ENCODE measurements around the gene SAMHD1.
A peak's percentile ranks its signal among the peaks of the same experiment; 100 is the strongest.

The SAMHD1 gene

DNA sequence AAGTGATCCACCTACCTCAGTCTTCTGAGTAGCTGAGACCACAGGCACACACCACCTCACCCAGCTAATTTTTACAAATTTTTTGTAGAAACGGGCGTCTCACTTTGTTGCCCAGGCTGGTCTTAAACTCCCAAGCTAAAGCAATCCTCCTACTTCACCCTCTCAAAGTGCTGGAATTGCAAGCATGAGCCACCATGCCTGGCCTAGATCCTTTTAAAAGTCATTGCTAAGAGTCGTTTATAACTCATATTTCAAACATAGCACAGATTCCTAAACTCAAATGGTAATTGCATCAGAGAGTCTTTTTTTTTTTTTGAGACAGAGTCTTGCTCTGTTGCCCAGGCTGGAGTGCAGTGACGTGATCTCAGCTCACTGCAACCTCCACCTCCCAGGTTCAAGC, 7.7 kb upstream of the SAMHD1 start:
- Histone ChIP-seq H3K27me3 (no peaks in the 10 kb centered on the region), H3K27ac (no peak overlapping the region), H3K4me1 (peaks cover 0 to 6% (median 0%) of the 10 kb centered on the region in 4 donors), H3K36me3 (no peaks in the 10 kb centered on the region), H3K4me3 (no peak overlapping the region), H3K9me3 (no peaks in the 10 kb centered on the region)
- intact Hi-C loops (cut with DNase I; ENCODE audit: low total_unique reads): no loop called here
- TF ChIP-seq, protein P1, sequence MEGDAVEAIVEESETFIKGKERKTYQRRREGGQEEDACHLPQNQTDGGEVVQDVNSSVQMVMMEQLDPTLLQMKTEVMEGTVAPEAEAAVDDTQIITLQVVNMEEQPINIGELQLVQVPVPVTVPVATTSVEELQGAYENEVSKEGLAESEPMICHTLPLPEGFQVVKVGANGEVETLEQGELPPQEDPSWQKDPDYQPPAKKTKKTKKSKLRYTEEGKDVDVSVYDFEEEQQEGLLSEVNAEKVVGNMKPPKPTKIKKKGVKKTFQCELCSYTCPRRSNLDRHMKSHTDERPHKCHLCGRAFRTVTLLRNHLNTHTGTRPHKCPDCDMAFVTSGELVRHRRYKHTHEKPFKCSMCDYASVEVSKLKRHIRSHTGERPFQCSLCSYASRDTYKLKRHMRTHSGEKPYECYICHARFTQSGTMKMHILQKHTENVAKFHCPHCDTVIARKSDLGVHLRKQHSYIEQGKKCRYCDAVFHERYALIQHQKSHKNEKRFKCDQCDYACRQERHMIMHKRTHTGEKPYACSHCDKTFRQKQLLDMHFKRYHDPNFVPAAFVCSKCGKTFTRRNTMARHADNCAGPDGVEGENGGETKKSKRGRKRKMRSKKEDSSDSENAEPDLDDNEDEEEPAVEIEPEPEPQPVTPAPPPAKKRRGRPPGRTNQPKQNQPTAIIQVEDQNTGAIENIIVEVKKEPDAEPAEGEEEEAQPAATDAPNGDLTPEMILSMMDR (IDR thresholded peaks at IDR 0.05): no peak
- DNase-seq: no peak

DNA sequence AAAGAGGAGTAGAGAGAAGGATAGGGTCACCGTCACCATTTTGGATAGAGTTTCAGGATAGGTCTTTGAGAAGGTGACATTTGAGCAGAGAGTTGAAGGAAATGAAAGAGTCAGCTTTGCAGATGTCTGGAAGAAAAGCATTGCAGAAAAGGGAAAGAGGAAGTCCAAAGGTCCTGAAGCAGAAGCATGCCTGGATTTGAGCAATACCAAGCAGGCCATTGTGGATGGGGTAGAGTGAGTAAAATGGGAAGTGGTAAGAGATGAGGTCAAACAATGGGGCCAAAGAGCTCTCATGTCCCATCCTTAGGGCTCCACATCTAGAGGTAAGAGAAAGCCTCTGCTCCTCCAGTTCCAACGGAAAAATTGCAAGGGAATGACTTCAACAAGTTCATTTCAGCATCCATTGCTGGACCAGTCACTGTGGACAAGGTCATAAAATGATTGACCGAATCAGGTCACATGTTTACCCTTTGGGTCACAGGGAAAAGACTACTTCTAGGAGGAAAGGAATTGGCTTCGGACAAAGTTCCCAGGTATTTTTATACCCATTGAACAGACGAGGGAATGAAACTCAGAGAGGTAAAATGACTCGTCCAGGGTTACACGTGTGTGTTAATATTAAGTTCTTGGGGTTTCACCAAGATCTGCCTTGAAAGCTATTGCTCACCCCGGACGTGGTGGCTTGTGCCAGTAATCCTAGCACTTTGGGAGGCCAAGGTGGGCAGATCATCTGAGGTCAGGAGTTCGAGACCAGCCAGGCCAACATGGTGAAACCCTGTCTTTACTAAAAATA, 6.6 kb upstream of the SAMHD1 start:
- Histone ChIP-seq H3K9me3 (no peaks in the 10 kb centered on the region), H3K4me1 (peaks cover 0 to 7% (median 0%) of the 10 kb centered on the region in 4 donors), H3K27ac (no peak overlapping the region), H3K27me3 (no peaks in the 10 kb centered on the region), H3K36me3 (no peaks in the 10 kb centered on the region), H3K4me3 (no peak overlapping the region)
- intact Hi-C loops (cut with DNase I; ENCODE audit: low total_unique reads): no loop called here
- peak in 1 of 2 donors; percentile 53 for DNase-seq
- TF ChIP-seq, protein P1 (IDR thresholded peaks at IDR 0.05): no peak

DNA sequence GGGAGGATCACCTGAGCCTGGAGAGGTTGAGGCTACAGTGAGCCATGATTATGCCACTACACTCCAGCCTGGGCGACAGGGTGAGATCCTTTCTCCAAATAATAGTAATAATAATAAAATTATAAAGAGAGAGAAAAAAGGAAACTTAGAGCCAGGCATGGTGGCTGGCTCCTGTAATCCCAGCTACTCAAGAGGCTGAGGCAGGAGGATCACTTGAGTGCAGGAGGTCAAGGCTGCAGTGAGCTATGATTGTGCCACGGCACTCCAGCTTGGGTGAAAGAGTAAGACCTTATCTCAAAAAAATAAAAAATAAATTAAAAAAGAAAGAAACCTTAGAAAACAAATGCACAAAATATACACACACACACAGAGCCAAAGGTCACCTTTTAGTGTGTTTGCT, 5.2 kb upstream of the SAMHD1 start:
- H3K27ac ChIP-seq: no peak overlapping the region
- DNase-seq: peak in 1 of 2 donors; percentile 13
- TF ChIP-seq, protein P1 (IDR thresholded peaks at IDR 0.05): no peak

DNA sequence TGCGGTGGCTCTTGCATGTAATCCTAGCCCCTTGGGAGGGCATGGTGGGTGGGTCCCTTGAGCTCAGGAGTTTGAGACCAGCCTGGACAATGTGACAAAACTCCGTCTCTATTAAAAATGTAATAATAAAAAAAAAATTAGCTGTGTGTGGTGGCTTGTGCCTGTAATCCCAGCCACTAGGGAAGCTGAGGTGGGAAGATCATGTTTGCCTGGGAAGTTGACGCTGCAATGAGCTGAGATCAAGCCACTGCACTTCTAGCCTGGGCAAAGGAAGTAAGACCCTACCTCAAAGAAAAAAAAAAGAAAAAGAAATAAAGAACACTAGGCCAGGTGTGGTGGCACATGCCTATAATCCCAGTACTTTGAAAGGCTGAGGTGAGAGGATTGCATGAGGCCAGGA, 4.5 kb upstream of the SAMHD1 start:
- Histone ChIP-seq H3K36me3 (no peaks in the 10 kb centered on the region), H3K27ac (no peak overlapping the region)
- intact Hi-C loops (cut with DNase I; ENCODE audit: low total_unique reads): no loop called here

More for the DNA sequence above, 5.2 kb upstream of the SAMHD1 start:
- H3K4me1 ChIP-seq: peaks cover 0 to 13% (median 2%) of the 10 kb centered on the region in 4 donors
- H3K4me3 ChIP-seq: no peak overlapping the region
- intact Hi-C loops (cut with DNase I; ENCODE audit: low total_unique reads): no loop called here
- no peaks in the 10 kb centered on the region for H3K27me3 ChIP-seq
- no peaks in the 10 kb centered on the region for H3K9me3 ChIP-seq
- no peaks in the 10 kb centered on the region for H3K36me3 ChIP-seq

DNA sequence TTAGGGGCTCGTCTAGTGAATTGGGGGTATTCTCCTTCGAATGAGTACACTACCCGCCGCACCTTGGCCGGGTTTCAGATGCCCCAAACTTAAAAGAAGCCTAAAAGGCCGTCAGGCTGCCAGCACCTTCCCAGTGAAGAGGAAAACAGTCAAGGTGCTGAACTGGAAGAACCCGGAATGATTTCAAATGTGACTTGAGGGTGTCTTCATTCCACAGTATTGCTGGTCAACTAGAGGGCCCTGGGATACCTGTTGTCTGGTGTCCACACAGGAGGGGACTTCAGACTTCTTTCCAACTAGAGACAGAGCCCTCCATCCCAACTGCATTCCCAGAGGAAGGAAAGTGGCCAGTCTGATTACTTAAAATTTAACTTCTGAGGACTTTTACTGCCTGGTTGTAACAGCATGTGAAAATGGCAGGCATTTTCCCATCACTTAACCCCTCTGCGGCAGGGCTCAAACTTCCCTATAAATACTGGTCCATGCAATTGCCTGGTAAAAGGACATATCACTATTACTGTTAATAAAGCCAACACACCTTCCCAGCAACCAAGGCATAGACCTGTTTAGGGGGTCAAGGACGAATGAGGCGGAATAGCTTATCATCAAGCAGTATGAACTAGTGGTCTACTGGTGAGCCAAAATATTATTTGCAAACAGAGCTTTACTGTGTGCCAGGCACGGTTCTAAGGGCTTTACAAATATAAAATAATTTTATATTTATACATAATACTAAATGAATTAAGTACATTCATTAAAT, 651 bp upstream of the SAMHD1 start:
- Histone ChIP-seq H3K4me1 (peaks cover 0 to 41% (median 4%) of the 10 kb centered on the region in 4 donors), H3K27ac (peak overlapping the region; percentile 86 to 90), H3K9me3 (no peaks in the 10 kb centered on the region), H3K27me3 (no peaks in the 10 kb centered on the region), H3K4me3 (peak overlapping the region; percentile 84 to 98), H3K36me3 (no peaks in the 10 kb centered on the region)
- intact Hi-C loops (cut with DNase I; ENCODE audit: low total_unique reads): no loop called here
- TF ChIP-seq, protein P1 (IDR thresholded peaks at IDR 0.05): no peak
- no peak for DNase-seq

More for the DNA sequence above, 4.5 kb upstream of the SAMHD1 start:
- TF ChIP-seq, protein P1 (IDR thresholded peaks at IDR 0.05): no peak
- no peaks in the 10 kb centered on the region for H3K9me3 ChIP-seq
- H3K4me1 ChIP-seq: peaks cover 0 to 13% (median 2%) of the 10 kb centered on the region in 4 donors
- H3K27me3 ChIP-seq: no peaks in the 10 kb centered on the region
- no peak overlapping the region for H3K4me3 ChIP-seq
- no peak for DNase-seq

All from tibial artery (tissue), 4 donors.